HepG2 (cell line): ENCODE measurements around the gene EFL1. TPM values are rescaled to one million over a fixed set of nuclear protein-coding genes. Genes with fewer than 3 reads are reported as not detected.
A peak's percentile ranks its signal among the peaks of the same experiment; 100 is the strongest.

Experiments
- CENPT ChIP-seq: sonication (generic); formaldehyde crosslinking; IDR thresholded peaks from 2 replicates; pipeline ENCODE4 v1.8.0; 2022; ENCODE audit warnings: low read depth, mild to moderate bottlenecking, moderate library complexity, missing genetic modification reagents
- CHD2 ChIP-seq: IDR thresholded peaks from 2 replicates; pipeline ENCODE4 v1.6.1; 2011; ENCODE audit warnings: low read depth, low read length, improper control_type of control experiment
- DR1 ChIP-seq: sonication (generic); formaldehyde crosslinking; IDR thresholded peaks from 2 replicates; pipeline ENCODE4 v1.8.0; 2021; ENCODE audit warnings: mild to moderate bottlenecking, missing genetic modification reagents, inconsistent platforms
- GPN1 ChIP-seq: sonication (generic); formaldehyde crosslinking; IDR thresholded peaks from 2 replicates; pipeline ENCODE4 v1.5.1; 2020; ENCODE audit warnings: missing genetic modification reagents, borderline replicate concordance
- HOXA9 ChIP-seq: sonication (generic); formaldehyde crosslinking; IDR thresholded peaks from 2 replicates; pipeline ENCODE4 v1.8.1; 2022; ENCODE audit warnings: missing genetic modification reagents, mild to moderate bottlenecking, moderate library complexity, borderline replicate concordance
- MXI1 ChIP-seq: IDR thresholded peaks from 3 replicates; pipeline ENCODE4 v1.6.1; 2012; ENCODE audit warnings: low read depth, low read length, inconsistent platforms, borderline replicate concordance
- NFATC3 ChIP-seq: sonication (generic); formaldehyde crosslinking; IDR thresholded peaks from 2 replicates; pipeline ENCODE4 v1.5.1; 2020; ENCODE audit warnings: mild to moderate bottlenecking, missing genetic modification reagents
- NR2F1 ChIP-seq, 2 experiments: fragments of 450-650 bp in 1 of 2; formaldehyde crosslinking in 1 of 2; IDR thresholded peaks; 2 replicates each; pipeline versions ENCODE4 v1.5.0 to v1.6.1; 2016 to 2020; ENCODE audit warnings: mild to moderate bottlenecking in 1 of 2, missing compliant biosample characterization in 1 of 2, missing genetic modification reagents in 1 of 2, moderate library complexity in 1 of 2
- PTBP1 ChIP-seq: fragments of 200-400 bp; formaldehyde crosslinking; IDR thresholded peaks from 2 replicates; pipeline ENCODE4 v1.6.1; 2018; ENCODE audit warnings: low read length, low read depth; ENCODE audit not compliant: poor library complexity, severe bottlenecking
- ZBED4 ChIP-seq: sonication (generic); formaldehyde crosslinking; IDR thresholded peaks from 2 replicates; pipeline ENCODE4 v1.4.0; 2020; ENCODE audit warnings: missing genetic modification reagents, borderline replicate concordance
- ZHX1 ChIP-seq: sonication (generic); formaldehyde crosslinking; IDR thresholded peaks from 2 replicates; pipeline ENCODE4 v1.8.1; 2022; ENCODE audit warnings: low read depth, mild to moderate bottlenecking, missing genetic modification reagents
- ZIK1 ChIP-seq: sonication (generic); formaldehyde crosslinking; IDR thresholded peaks from 2 replicates; pipeline ENCODE4 v1.5.0; 2020; ENCODE audit warnings: mild to moderate bottlenecking, low read depth, missing genetic modification reagents, borderline replicate concordance
- ZMYM4 ChIP-seq: sonication (generic); formaldehyde crosslinking; IDR thresholded peaks from 2 replicates; pipeline ENCODE4 v1.8.1; 2023; ENCODE audit warnings: mild to moderate bottlenecking, missing genetic modification reagents
- ZNF354B ChIP-seq: sonication (generic); formaldehyde crosslinking; IDR thresholded peaks from 2 replicates; pipeline ENCODE4 v1.8.0; 2022; ENCODE audit warnings: mild to moderate bottlenecking, missing genetic modification reagents
- ZNF432 ChIP-seq: sonication (generic); formaldehyde crosslinking; IDR thresholded peaks from 2 replicates; pipeline ENCODE4 v1.5.0; 2020; ENCODE audit warnings: missing genetic modification reagents, mild to moderate bottlenecking, borderline replicate concordance
- ZNF460 ChIP-seq: sonication (generic); formaldehyde crosslinking; IDR thresholded peaks from 2 replicates; pipeline ENCODE4 v1.5.1; 2020; ENCODE audit warnings: missing genetic modification reagents, mild to moderate bottlenecking, borderline replicate concordance
- ZNF562 ChIP-seq: sonication (generic); formaldehyde crosslinking; IDR thresholded peaks from 2 replicates; pipeline ENCODE4 v1.8.0; 2022; ENCODE audit warnings: missing genetic modification reagents, borderline replicate concordance
- ZNF772 ChIP-seq: sonication (generic); formaldehyde crosslinking; IDR thresholded peaks from 2 replicates; pipeline ENCODE4 v1.5.0; 2020; ENCODE audit warnings: mild to moderate bottlenecking, missing genetic modification reagents
- ZNF777 ChIP-seq: sonication (generic); formaldehyde crosslinking; IDR thresholded peaks from 2 replicates; pipeline ENCODE4 v1.4.0; 2020; ENCODE audit warnings: missing genetic modification reagents
- polyA plus RNA-seq, 8 experiments: library from polyadenylated mRNA; depleted of rRNA in 3 of 8; stranded (reverse) in 7 of 8; unstranded in 1 of 8; fragments of >200 nt; fragmentation: Illumina TruSeq in 4 of 8; extraction: Trizol in 4 of 8; gene quantifications; 2 replicates each; pipeline versions ENCODE4 v1.2.1 to v1.2.3, GENCODE V29; 2011 to 2016; ENCODE audit warnings: low read depth in 4 of 8, missing spikeins in 1 of 8, mixed read lengths in 1 of 8; ENCODE audit not compliant: insufficient read depth in 1 of 8
- total RNA-seq, 5 experiments: library from RNA; depleted of rRNA; stranded (reverse); fragments of >200 nt; fragmentation: Illumina TruSeq; extraction: Trizol; gene quantifications; 2 replicates each; pipeline ENCODE4 v1.2.3, GENCODE V29; 2016; ENCODE audit warnings: low read depth in 1 of 5
- TF ChIP-seq, protein P1 (sequence below): sonication (generic); formaldehyde crosslinking; IDR thresholded peaks from 2 replicates; pipeline ENCODE4 v1.4.0; 2020; ENCODE audit warnings: missing genetic modification reagents, mild to moderate bottlenecking, borderline replicate concordance
- TF ChIP-seq, protein P2 (sequence below): sonication (generic); formaldehyde crosslinking; IDR thresholded peaks from 2 replicates; pipeline ENCODE4 v1.5.0; 2020; ENCODE audit warnings: missing genetic modification reagents, mild to moderate bottlenecking, borderline replicate concordance

EFL1 gene
- total and polyA plus RNA-seq, 2 of the 13 experiments (the other 11 are each of a cell fraction or from before 2014, with no cell fraction given): 6.4 to 12.0 TPM

DNA sequence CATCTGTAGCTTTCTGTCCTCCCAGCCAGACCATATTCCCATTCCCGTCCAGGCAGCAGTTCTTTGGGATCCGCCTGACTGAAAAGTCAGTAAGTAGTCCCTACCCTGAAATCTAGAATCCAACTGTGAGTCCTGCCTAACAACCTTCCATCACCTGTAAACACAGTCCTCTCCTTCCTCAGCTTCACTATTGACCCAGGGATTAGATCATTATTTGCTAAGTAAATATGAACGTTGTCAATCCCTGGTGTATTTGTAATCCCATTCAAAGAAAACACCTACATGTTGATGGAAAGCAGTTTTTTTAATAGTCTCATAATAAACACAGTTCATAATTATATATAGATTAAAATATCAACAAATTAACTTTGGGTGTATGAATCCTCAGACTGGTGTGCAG is 816 bp upstream of the EFL1 start (continued):
- TF ChIP-seq ZNF432 (CRISPR knock-in tag) (no peak), CENPT (CRISPR knock-in tag) (no peak), ZNF777 (CRISPR knock-in tag) (no peak), PTBP1 (no peak), ZNF562 (no peak), ZHX1 (no peak), ZNF772 (CRISPR knock-in tag) (no peak), MXI1 (peak; percentile 44; the same call in 1 of the 3 replicates), ZNF460 (CRISPR knock-in tag) (no peak), ZBED4 (CRISPR knock-in tag) (peak; percentile 51; the same call in 1 of the 2 replicates), ZNF354B (no peak), ZIK1 (no peak), HOXA9 (no peak), GPN1 (CRISPR knock-in tag) (no peak), ZMYM4 (CRISPR knock-in tag) (peak; percentile 47; the same call in 1 of the 2 replicates), DR1 (CRISPR knock-in tag) (no peak), NR2F1 (CRISPR knock-in tag; IDR thresholded peaks at IDR 0.05) (peak; percentile 36 to 65; a peak in 2 of 4 replicates), NFATC3 (CRISPR knock-in tag) (no peak), CHD2 (no peak)
- TF ChIP-seq, protein P1, sequence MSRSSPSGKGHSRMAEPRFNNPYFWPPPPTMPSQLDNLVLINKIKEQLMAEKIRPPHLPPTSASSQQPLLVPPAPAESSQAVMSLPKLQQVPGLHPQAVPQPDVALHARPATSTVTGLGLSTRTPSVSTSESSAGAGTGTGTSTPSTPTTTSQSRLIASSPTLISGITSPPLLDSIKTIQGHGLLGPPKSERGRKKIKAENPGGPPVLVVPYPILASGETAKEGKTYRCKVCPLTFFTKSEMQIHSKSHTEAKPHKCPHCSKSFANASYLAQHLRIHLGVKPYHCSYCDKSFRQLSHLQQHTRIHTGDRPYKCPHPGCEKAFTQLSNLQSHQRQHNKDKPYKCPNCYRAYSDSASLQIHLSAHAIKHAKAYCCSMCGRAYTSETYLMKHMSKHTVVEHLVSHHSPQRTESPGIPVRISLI (CRISPR knock-in tag): peak; percentile 15; the same call in 1 of the 2 replicates
- TF ChIP-seq, protein P2, sequence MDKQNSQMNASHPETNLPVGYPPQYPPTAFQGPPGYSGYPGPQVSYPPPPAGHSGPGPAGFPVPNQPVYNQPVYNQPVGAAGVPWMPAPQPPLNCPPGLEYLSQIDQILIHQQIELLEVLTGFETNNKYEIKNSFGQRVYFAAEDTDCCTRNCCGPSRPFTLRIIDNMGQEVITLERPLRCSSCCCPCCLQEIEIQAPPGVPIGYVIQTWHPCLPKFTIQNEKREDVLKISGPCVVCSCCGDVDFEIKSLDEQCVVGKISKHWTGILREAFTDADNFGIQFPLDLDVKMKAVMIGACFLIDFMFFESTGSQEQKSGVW (CRISPR knock-in tag): no peak
